ENCODE measurements around the gene AP3B1.

The AP3B1 gene

GRCh38 chr5:78264600-78264999 is 29.9 kb downstream of the AP3B1 start:
- DNase-seq (ENCODE audit: low read depth), result no peak
- TF ChIP-seq CTCF (conservative IDR thresholded peaks at IDR 0.05; ENCODE audit: control insufficient read depth, insufficient read depth, low read depth, low read length), result no peak
- H3K4me3 ChIP-seq (ENCODE audit: control insufficient read depth, low read depth, low read length), result no peak overlapping the region

- TF ChIP-seq CTCF (conservative IDR thresholded peaks at IDR 0.05; ENCODE audit: control insufficient read depth, insufficient read depth, low read depth, low read length), result no peak
- H3K4me3 ChIP-seq (ENCODE audit: control insufficient read depth, low read depth, low read length), result no peak overlapping the region
Observed at GRCh38 chr5:78260771-78261170, 33.7 kb downstream of the AP3B1 start.

GRCh38 chr5:78253201-78253600 is 41.3 kb downstream of the AP3B1 start:
- no peak overlapping the region for H3K4me3 ChIP-seq (ENCODE audit: control insufficient read depth, low read depth, low read length)
- DNase-seq (ENCODE audit: low read depth), result no peak
- TF ChIP-seq CTCF (conservative IDR thresholded peaks at IDR 0.05; ENCODE audit: control insufficient read depth, insufficient read depth, low read depth, low read length), result no peak

More at GRCh38 chr5:78260771-78261170, 33.7 kb downstream of the AP3B1 start:
- no peak for DNase-seq (ENCODE audit: low read depth)

- H3K4me3 ChIP-seq (ENCODE audit: control insufficient read depth, low read depth, low read length), result no peak overlapping the region
- no peak for TF ChIP-seq CTCF (conservative IDR thresholded peaks at IDR 0.05; ENCODE audit: control insufficient read depth, insufficient read depth, low read depth, low read length)
- no peak for DNase-seq (ENCODE audit: low read depth)
Observed at GRCh38 chr5:78252715-78253114, 41.8 kb downstream of the AP3B1 start.

- TF ChIP-seq CTCF (conservative IDR thresholded peaks at IDR 0.05; ENCODE audit: control insufficient read depth, insufficient read depth, low read depth, low read length), result no peak
- DNase-seq (ENCODE audit: low read depth), result no peak
- no peak overlapping the region for H3K4me3 ChIP-seq (ENCODE audit: control insufficient read depth, low read depth, low read length)
Observed at GRCh38 chr5:78251663-78252284, 42.7 kb downstream of the AP3B1 start.

- H3K4me3 ChIP-seq (ENCODE audit: control insufficient read depth, low read depth, low read length), result no peak overlapping the region
- no peak for DNase-seq (ENCODE audit: low read depth)
- no peak for TF ChIP-seq CTCF (conservative IDR thresholded peaks at IDR 0.05; ENCODE audit: control insufficient read depth, insufficient read depth, low read depth, low read length)
Observed at GRCh38 chr5:78245136-78245535, 49.4 kb downstream of the AP3B1 start.

- no peak overlapping the region for H3K4me3 ChIP-seq (ENCODE audit: control insufficient read depth, low read depth, low read length)
- DNase-seq (ENCODE audit: low read depth), result peak; percentile 59
Observed at GRCh38 chr5:78243639-78244038, 50.9 kb downstream of the AP3B1 start.

More at GRCh38 chr5:78243639-78244038, 50.9 kb downstream of the AP3B1 start:
- TF ChIP-seq CTCF (conservative IDR thresholded peaks at IDR 0.05; ENCODE audit: control insufficient read depth, insufficient read depth, low read depth, low read length), result no peak

All from fibroblast of mammary gland (primary cell).